DMS79 (cell line): Measurements from ENCODE around the gene NEU2.

Source experiments
- DNase-seq: peaks from one replicate; lab custom pipeline; 2025; lab: John Stamatoyannopoulos, UW

NEU2 gene

GRCh38 chr2:233076749-233077148 is 44.3 kb downstream of the NEU2 start:
- no peak for DNase-seq

GRCh38 chr2:233079473-233079877 is 47.0 kb downstream of the NEU2 start:
- DNase-seq, result no peak

- DNase-seq, result no peak
Observed at GRCh38 chr2:233079953-233080835, 47.7 kb downstream of the NEU2 start.

GRCh38 chr2:233080836-233081229 is 48.4 kb downstream of the NEU2 start:
- DNase-seq, result no peak

DNA sequence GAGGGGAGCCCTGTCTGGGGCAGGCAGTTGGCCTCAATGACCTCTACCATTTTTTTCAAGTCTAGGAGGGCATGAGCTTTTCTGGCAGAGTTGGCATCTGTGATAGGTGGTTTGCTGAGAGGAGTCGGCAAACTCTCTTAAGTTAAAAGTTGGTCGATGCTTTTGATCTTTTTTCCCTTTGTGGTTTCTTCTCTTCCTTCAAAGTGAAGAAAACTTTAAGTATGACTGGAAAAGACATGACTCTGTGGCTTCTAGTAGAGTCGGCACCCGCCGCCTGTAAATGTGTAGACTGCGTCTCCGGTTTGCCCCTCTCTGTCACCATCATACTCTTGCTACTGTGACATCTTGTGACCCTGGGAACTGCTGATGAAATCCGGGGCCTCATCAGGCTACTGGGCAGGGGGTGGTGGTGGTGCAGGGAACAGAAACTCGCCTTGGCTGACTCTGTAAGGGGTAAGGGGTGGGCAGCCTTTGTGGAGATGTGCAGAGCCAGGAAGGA is 48.8 kb downstream of the NEU2 start:
- no peak for DNase-seq

- DNase-seq, result no peak
Observed at GRCh38 chr2:233081731-233082221, 49.3 kb downstream of the NEU2 start.

DNA sequence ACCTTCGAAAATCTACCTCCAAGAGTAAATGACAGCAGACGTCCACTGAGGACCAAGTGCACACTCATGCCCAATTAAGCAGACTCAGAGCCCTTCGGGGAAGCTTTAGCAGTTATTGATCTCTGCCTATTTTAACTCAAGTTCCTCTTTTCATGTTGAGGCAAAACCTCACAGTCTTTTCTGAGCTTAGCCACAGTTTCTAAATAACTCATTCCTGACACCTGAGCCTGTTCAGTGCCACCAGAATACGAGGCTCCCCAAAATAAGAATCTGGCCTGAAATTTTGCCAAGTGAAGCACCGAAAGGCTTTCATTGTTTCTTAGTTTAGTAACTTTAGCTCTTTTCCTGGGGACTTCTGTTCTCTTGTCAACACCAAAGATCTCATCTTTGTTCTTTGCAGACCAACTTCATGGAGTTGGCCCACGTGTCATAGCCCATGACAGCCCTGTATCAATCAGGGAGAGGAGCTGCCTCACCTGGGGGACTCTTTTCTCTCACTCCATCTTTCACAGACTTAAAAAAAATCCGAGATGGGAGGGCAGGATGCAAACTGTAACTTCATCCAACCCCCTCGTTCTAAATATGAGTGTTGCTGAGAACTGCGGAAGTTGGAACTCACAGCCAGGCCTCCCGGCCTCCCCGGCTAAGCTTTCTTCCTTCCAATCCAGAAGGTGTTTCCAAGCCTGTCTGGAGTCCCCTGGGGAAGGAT is 49.9 kb downstream of the NEU2 start:
- DNase-seq, result no peak

DNA sequence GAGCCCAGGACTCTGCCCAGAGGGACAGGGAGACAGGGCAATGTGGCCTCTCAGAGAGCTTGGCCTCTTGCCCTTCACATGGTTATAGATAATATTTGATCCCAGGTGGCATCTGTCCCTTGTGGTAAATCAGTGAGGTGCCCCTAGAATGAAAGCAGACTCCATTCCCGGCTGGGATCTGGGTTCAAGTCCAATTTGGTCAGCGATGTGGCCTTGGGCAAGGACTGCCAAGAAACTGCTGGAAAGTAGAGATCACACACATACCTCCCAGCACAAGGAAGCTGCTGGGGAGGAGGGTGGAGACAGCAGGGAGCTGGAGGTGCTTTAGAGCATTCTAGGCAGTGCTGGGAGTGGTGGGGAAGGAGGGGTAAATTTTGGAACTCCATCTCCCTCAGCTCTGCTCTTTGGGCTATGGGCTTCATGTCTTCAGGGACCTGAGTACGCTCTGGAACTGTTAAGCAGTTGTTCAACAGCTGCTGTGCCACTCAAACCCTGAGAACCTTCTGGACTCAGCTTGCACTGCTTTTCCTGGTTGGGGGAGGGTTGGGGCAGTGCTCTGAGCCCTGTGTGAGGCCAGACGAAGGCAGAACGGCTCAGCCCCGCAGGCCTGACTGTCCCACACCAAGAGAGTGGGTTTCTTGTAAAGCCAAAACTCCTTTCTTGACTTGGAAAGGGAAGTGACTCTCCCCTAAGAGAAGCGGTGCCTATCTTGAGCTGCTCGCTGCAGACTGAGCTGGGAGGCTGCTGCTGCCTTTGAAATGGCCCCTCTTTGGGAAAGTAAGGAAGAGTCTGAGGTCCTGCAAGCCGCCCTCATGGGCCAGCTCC is 50.7 kb downstream of the NEU2 start:
- DNase-seq, result no peak

DNA sequence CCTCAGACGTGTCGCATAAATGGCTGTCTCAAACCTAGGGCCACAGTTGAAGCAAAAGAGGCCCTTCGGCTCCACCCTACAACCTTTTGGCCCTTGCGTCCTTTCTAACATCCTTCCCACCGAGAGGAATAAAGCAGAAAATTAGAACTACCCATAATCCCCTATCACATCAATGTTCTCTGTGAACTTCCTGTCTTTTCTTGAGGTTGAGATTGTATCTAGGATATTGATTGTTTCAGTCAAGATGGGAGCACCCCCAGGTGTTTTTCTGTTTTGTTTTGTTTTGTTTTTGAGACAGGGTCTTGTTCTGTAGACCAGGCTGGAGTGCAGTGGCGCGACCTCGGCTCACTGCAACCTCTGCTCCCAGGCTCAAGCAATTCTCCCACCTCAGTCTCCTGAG is 51.3 kb downstream of the NEU2 start:
- DNase-seq, result no peak

GRCh38 chr2:233084488-233084887 is 52.0 kb downstream of the NEU2 start:
- DNase-seq, result no peak
